ENCODE data around the gene CHMP4B. TPM values are rescaled to one million over a fixed set of nuclear protein-coding genes. Genes with fewer than 3 reads are reported as not detected.

Gene CHMP4B
- total RNA-seq, 6 experiments from 2014 or later = 81.2 to 94.2 (median 86.1) TPM

GRCh38 chr20:33868042-33868441 lies 56.9 kb downstream of the CHMP4B start:
- DNase-seq = no peak
- no peak overlapping the region for H3K27ac Mint-ChIP-seq
- H3K9me3 Mint-ChIP-seq = no peaks in the 10 kb centered on the region
- H3K27me3 Mint-ChIP-seq (ENCODE audit: insufficient read depth) = peaks cover 19% of the 10 kb centered on the region
- no peak overlapping the region for H3K4me3 Mint-ChIP-seq
- H3K4me1 Mint-ChIP-seq (ENCODE audit: low read depth) = 0 out of 2 replicates have a peak, but pooled peaks cover 4% of the 10 kb centered on the region
- TF ChIP-seq CTCF (IDR thresholded peaks at IDR 0.05) = no peak
- no peaks in the 10 kb centered on the region for H3K36me3 Mint-ChIP-seq (ENCODE audit: low read depth)

- Mint-ChIP-seq H3K4me1 (ENCODE audit: low read depth) (0 out of 2 replicates have a peak, but pooled peaks cover 4% of the 10 kb centered on the region), H3K27me3 (ENCODE audit: insufficient read depth) (peaks cover 19% of the 10 kb centered on the region), H3K27ac (no peak overlapping the region), H3K9me3 (no peaks in the 10 kb centered on the region), H3K4me3 (no peak overlapping the region), H3K36me3 (ENCODE audit: low read depth) (no peaks in the 10 kb centered on the region)
- no peak for DNase-seq
- TF ChIP-seq CTCF (IDR thresholded peaks at IDR 0.05) = no peak
These were observed 57.4 kb downstream of the CHMP4B start for GRCh38 chr20:33868595-33868994.

GRCh38 chr20:33869283-33869682 lies 58.1 kb downstream of the CHMP4B start:
- no peak for DNase-seq
- Mint-ChIP-seq H3K27me3 (ENCODE audit: insufficient read depth) (peaks cover 17% of the 10 kb centered on the region), H3K4me1 (ENCODE audit: low read depth) (0 out of 2 replicates have a peak, but pooled peaks cover 4% of the 10 kb centered on the region), H3K27ac (no peak overlapping the region), H3K9me3 (no peaks in the 10 kb centered on the region), H3K36me3 (ENCODE audit: low read depth) (no peaks in the 10 kb centered on the region), H3K4me3 (no peak overlapping the region)
- TF ChIP-seq CTCF (IDR thresholded peaks at IDR 0.05) = no peak

- H3K27me3 Mint-ChIP-seq (ENCODE audit: insufficient read depth) = peaks cover 26% of the 10 kb centered on the region
- H3K9me3 Mint-ChIP-seq = no peaks in the 10 kb centered on the region
- no peak for TF ChIP-seq CTCF (IDR thresholded peaks at IDR 0.05)
- H3K36me3 Mint-ChIP-seq (ENCODE audit: low read depth) = no peaks in the 10 kb centered on the region
- H3K4me1 Mint-ChIP-seq (ENCODE audit: low read depth) = 0 out of 2 replicates have a peak, but pooled peaks cover 4% of the 10 kb centered on the region
- H3K4me3 Mint-ChIP-seq = no peak overlapping the region
- DNase-seq = no peak
- H3K27ac Mint-ChIP-seq = no peak overlapping the region
These were observed 60.2 kb downstream of the CHMP4B start for GRCh38 chr20:33871362-33871761.

- Mint-ChIP-seq H3K27ac (no peak overlapping the region), H3K27me3 (ENCODE audit: insufficient read depth) (peaks cover 23% of the 10 kb centered on the region), H3K36me3 (ENCODE audit: low read depth) (peaks cover 10% of the 10 kb centered on the region), H3K4me3 (no peak overlapping the region), H3K4me1 (ENCODE audit: low read depth) (0 out of 2 replicates have a peak, but pooled peaks cover 4% of the 10 kb centered on the region), H3K9me3 (peaks cover 17% of the 10 kb centered on the region)
- TF ChIP-seq CTCF (IDR thresholded peaks at IDR 0.05) = no peak
- DNase-seq = no peak
These were observed 63.0 kb downstream of the CHMP4B start for GRCh38 chr20:33874129-33874528.

GRCh38 chr20:33875055-33875454 lies 63.9 kb downstream of the CHMP4B start:
- no peak for TF ChIP-seq CTCF (IDR thresholded peaks at IDR 0.05)
- Mint-ChIP-seq H3K27ac (no peak overlapping the region), H3K36me3 (ENCODE audit: low read depth) (peaks cover 11% of the 10 kb centered on the region)

More at GRCh38 chr20:33875055-33875454, 63.9 kb downstream of the CHMP4B start:
- 0 out of 2 replicates have a peak, but pooled peaks cover 4% of the 10 kb centered on the region for H3K4me1 Mint-ChIP-seq (ENCODE audit: low read depth)
- H3K9me3 Mint-ChIP-seq = peaks cover 25% of the 10 kb centered on the region
- peaks cover 21% of the 10 kb centered on the region for H3K27me3 Mint-ChIP-seq (ENCODE audit: insufficient read depth)
- H3K4me3 Mint-ChIP-seq = no peak overlapping the region
- no peak for DNase-seq

Data from HFFc6 (cell line).